ENCODE measurements around the gene LY6G6C. TPM values are rescaled to one million over a fixed set of nuclear protein-coding genes. Genes with fewer than 3 reads are reported as not detected.

Gene LY6G6C
- total and polyA plus RNA-seq, 2 of the 13 experiments (the other 11 are each of a cell fraction or from before 2014, with no cell fraction given): 0.15 TPM; not detected in 1

- peaks cover 58 to 77% of the 10 kb centered on the region in 2 experiments for H3K36me3 ChIP-seq (replicated peaks in 1 of 2; ENCODE audit: control insufficient read depth in 1 of 2, insufficient read depth in 2 of 2, low read length in 2 of 2)
- in situ Hi-C loops (cut with HindIII; ENCODE audit: extremely low pct_ligation_motif_present, low pct_unique_long_range_greater_than_20kb): no loop called here
- WGBS (ENCODE audit: low lambda C conversion rate): 98% methylated on average over 12 of the region's 12 CpGs
Observed at GRCh38 chr6:31691564-31692108, 29.9 kb downstream of the LY6G6C start.

More at GRCh38 chr6:31691564-31692108, 29.9 kb downstream of the LY6G6C start:
- DNase-seq (ENCODE audit: low spot score) (no peak), ATAC-seq (no peak), FAIRE-seq (no peak)
- CTCF ChIA-PET (ENCODE audit: low intra/inter-chr PET ratio, low total read pairs): no interaction called here
- H3K27me3 ChIP-seq (ENCODE audit: control insufficient read depth in 1 of 2, insufficient read depth in 2 of 2, low read length in 2 of 2): no peaks in the 10 kb centered on the region
- H3K9me3 ChIP-seq (ENCODE audit: low read length): no peaks in the 10 kb centered on the region
- POLR2A ChIA-PET: interaction anchor here (1.4 to 4.9 kb wide), 2 partner anchors 11 to 75 kb away, joined by 4 to 22 read pairs; partner anchors contain the start of gene ABHD16A
- peaks cover 12% of the 10 kb centered on the region; the same call in 1 of the 2 replicates for H3K4me1 ChIP-seq (ENCODE audit: insufficient read depth, low read length)
- H3K79me2 ChIP-seq (ENCODE audit: insufficient read depth, low read length): no peaks in the 10 kb centered on the region
- no peak overlapping the region for H3K27ac ChIP-seq (ENCODE audit: extremely low read length, insufficient read depth, low read length)
- H3K9ac ChIP-seq (ENCODE audit: insufficient read depth, low read depth, low read length): no peak overlapping the region
- H3K4me3 ChIP-seq (replicated peaks in 1 of 3; ENCODE audit: insufficient read depth in 1 of 3, low read depth in 2 of 3, low read length in 3 of 3): no peak overlapping the region
- intact Hi-C loops (cut with micrococcal nuclease; ENCODE audit: unreplicated experiment): no loop called here
- no peak overlapping the region for H3K4me2 ChIP-seq (ENCODE audit: low read depth, low read length)
- TF ChIP-seq SATB2 (CRISPR knock-in tag; IDR thresholded peaks at IDR 0.05) (no peak), ZBTB4 (CRISPR knock-in tag; IDR thresholded peaks at IDR 0.05; ENCODE audit: borderline replicate concordance) (no peak), GATA4 (IDR thresholded peaks at IDR 0.05; ENCODE audit: borderline replicate concordance, low read depth) (no peak), POLR2A (IDR thresholded peaks at IDR 0.05; ENCODE audit: insufficient read depth in 1 of 2, low read depth in 2 of 2, low read length in 2 of 2) (no peak), KDM6A (CRISPR knock-in tag; IDR thresholded peaks at IDR 0.05; ENCODE audit: low read depth) (no peak), PREB (CRISPR knock-in tag; IDR thresholded peaks at IDR 0.05) (no peak), POLR2G (IDR thresholded peaks at IDR 0.05; ENCODE audit: low read depth, low read length) (no peak), YEATS2 (CRISPR knock-in tag; IDR thresholded peaks at IDR 0.05; ENCODE audit: borderline replicate concordance) (no peak), ZNF720 (CRISPR knock-in tag; IDR thresholded peaks at IDR 0.05) (no peak), NR1H2 (CRISPR knock-in tag; IDR thresholded peaks at IDR 0.05; ENCODE audit: borderline replicate concordance, low read depth) (no peak), MTA3 (CRISPR knock-in tag; IDR thresholded peaks at IDR 0.05) (no peak), CCDC6 (CRISPR knock-in tag; IDR thresholded peaks at IDR 0.05) (no peak), ZNF792 (CRISPR knock-in tag; IDR thresholded peaks at IDR 0.05) (no peak), FOXO1 (CRISPR knock-in tag; IDR thresholded peaks at IDR 0.05) (no peak)
- no peak overlapping the region for H2AFZ ChIP-seq (ENCODE audit: low read length)
- no TSS peak for BruUV-seq (replicated peaks)
- H4K20me1 ChIP-seq (ENCODE audit: insufficient read depth, low read length): no peaks in the 10 kb centered on the region

Measured in HepG2 (cell line).